ENCODE measurements around the gene PACRG.

DNA sequence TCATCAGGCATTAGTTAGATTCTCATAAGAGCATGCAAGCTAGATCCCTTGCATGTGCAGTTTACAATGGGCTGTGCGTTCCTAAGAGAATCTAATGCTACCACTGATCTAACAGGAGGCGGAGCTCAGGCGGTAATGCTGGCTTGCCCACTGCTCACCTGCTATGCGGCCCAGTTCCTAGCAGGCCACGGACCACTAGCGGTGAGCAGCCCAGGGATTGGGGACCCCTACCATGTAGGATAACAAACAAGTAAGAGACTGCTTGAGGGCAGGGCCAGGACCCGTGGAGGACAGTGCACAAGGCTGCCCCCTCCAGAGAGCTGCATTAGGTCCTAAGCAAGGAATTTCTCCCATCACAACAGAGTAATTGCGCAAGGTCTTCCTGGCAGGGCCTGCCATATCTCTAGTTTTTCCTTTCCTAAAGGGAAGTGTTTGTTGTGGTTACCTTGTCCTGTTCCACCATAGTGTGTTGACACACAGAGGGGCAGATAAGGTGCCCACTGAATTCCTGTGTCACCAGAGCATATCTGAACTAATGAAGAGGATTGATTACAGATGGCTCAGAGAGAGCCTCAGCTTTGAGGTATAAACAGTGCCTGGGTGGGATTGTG is 58.0 kb downstream of the PACRG start:
- TF ChIP-seq, protein P1, sequence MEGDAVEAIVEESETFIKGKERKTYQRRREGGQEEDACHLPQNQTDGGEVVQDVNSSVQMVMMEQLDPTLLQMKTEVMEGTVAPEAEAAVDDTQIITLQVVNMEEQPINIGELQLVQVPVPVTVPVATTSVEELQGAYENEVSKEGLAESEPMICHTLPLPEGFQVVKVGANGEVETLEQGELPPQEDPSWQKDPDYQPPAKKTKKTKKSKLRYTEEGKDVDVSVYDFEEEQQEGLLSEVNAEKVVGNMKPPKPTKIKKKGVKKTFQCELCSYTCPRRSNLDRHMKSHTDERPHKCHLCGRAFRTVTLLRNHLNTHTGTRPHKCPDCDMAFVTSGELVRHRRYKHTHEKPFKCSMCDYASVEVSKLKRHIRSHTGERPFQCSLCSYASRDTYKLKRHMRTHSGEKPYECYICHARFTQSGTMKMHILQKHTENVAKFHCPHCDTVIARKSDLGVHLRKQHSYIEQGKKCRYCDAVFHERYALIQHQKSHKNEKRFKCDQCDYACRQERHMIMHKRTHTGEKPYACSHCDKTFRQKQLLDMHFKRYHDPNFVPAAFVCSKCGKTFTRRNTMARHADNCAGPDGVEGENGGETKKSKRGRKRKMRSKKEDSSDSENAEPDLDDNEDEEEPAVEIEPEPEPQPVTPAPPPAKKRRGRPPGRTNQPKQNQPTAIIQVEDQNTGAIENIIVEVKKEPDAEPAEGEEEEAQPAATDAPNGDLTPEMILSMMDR (IDR thresholded peaks at IDR 0.05): no peak
- no peak for TF ChIP-seq POLR2A (IDR thresholded peaks at IDR 0.05)

Data from stomach (tissue), 4 donors.